Osteoblast (primary cell): ENCODE measurements around the gene EFCAB6. TPM values are rescaled to one million over a fixed set of nuclear protein-coding genes. Genes with fewer than 3 reads are reported as not detected.

ENCODE experiments used
- DNase-seq: peaks from one replicate; pipeline ENCODE4 v3.0.0; 2011; ENCODE audit warnings: low spot score, mixed read lengths; ENCODE audit not compliant: insufficient read length; ENCODE audit errors: missing footprints
- H2AFZ ChIP-seq: 2 replicates; pipeline ENCODE4 v1.6.0; 2011; ENCODE audit warnings: mild to moderate bottlenecking, low read length
- H3K27ac ChIP-seq: 2 replicates; pipeline ENCODE4 v1.5.1; 2011; ENCODE audit warnings: mild to moderate bottlenecking, low read depth, low read length, moderate library complexity
- H3K27me3 ChIP-seq: 2 replicates; pipeline ENCODE4 v1.6.0; 2012; ENCODE audit warnings: mild to moderate bottlenecking, control low read depth, inconsistent platforms, low read length, moderate library complexity; ENCODE audit not compliant: insufficient read depth
- H3K36me3 ChIP-seq: 2 replicates; pipeline ENCODE4 v1.5.1; 2011; ENCODE audit warnings: mild to moderate bottlenecking, low read length, control low read depth, moderate library complexity; ENCODE audit not compliant: insufficient read depth
- H3K4me1 ChIP-seq: 2 replicates; pipeline ENCODE4 v1.5.1; 2011; ENCODE audit warnings: mild to moderate bottlenecking, low read length, control low read depth, moderate library complexity; ENCODE audit not compliant: insufficient read depth
- H3K4me2 ChIP-seq: 2 replicates; pipeline ENCODE4 v1.6.0; 2011; ENCODE audit warnings: mild to moderate bottlenecking, low read length; ENCODE audit not compliant: insufficient read depth
- H3K4me3 ChIP-seq: fragments of 200-600 bp; sonication (generic); 3 replicates; pipeline ENCODE4 v1.5.1; 2012; ENCODE audit warnings: mild to moderate bottlenecking, low read length, inconsistent platforms; ENCODE audit not compliant: insufficient read depth
- H3K79me2 ChIP-seq: 2 replicates; pipeline ENCODE4 v1.6.0; 2012; ENCODE audit warnings: mild to moderate bottlenecking, low read length, control low read depth, inconsistent platforms; ENCODE audit not compliant: insufficient read depth
- H3K9me3 ChIP-seq: 2 replicates; pipeline ENCODE4 v1.5.1; 2011; ENCODE audit warnings: low read depth, low read length, control low read depth
- H4K20me1 ChIP-seq: 2 replicates; pipeline ENCODE4 v1.6.0; 2012; ENCODE audit warnings: mild to moderate bottlenecking, low read length, control low read depth; ENCODE audit not compliant: insufficient read depth
- total RNA-seq: library from RNA; depleted of rRNA; stranded (reverse); fragments of >200 nt; gene quantifications from 2 replicates; pipeline ENCODE4 v1.2.3, GENCODE V29; 2012
- TF ChIP-seq, protein P1 (sequence below): IDR thresholded peaks from 2 replicates; pipeline ENCODE4 v1.5.1; 2011; ENCODE audit warnings: mild to moderate bottlenecking, low read depth, low read length, moderate library complexity; ENCODE audit errors: extremely low read depth

EFCAB6 gene
- total RNA-seq, 1 donor: 1.8 TPM

- H3K36me3 ChIP-seq: no peaks in the 10 kb centered on the region
- no peaks in the 10 kb centered on the region for H4K20me1 ChIP-seq
- H3K4me2 ChIP-seq: no peak overlapping the region
- DNase-seq: no peak
- H3K27me3 ChIP-seq: no peaks in the 10 kb centered on the region
- H2AFZ ChIP-seq: no peak overlapping the region
- TF ChIP-seq, protein P1, sequence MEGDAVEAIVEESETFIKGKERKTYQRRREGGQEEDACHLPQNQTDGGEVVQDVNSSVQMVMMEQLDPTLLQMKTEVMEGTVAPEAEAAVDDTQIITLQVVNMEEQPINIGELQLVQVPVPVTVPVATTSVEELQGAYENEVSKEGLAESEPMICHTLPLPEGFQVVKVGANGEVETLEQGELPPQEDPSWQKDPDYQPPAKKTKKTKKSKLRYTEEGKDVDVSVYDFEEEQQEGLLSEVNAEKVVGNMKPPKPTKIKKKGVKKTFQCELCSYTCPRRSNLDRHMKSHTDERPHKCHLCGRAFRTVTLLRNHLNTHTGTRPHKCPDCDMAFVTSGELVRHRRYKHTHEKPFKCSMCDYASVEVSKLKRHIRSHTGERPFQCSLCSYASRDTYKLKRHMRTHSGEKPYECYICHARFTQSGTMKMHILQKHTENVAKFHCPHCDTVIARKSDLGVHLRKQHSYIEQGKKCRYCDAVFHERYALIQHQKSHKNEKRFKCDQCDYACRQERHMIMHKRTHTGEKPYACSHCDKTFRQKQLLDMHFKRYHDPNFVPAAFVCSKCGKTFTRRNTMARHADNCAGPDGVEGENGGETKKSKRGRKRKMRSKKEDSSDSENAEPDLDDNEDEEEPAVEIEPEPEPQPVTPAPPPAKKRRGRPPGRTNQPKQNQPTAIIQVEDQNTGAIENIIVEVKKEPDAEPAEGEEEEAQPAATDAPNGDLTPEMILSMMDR: no peak
- H3K79me2 ChIP-seq: no peaks in the 10 kb centered on the region
- peaks cover 7% of the 10 kb centered on the region for H3K4me1 ChIP-seq
- H3K9me3 ChIP-seq: no peaks in the 10 kb centered on the region
- no peak overlapping the region for H3K4me3 ChIP-seq
- H3K27ac ChIP-seq: no peak overlapping the region
Measured at GRCh38 chr22:43782448-43782847, 29.7 kb downstream of the EFCAB6 start.

GRCh38 chr22:43777286-43777685, 34.8 kb downstream of the EFCAB6 start:
- Histone ChIP-seq H3K79me2 (no peaks in the 10 kb centered on the region), H3K27ac (no peak overlapping the region), H3K9me3 (no peaks in the 10 kb centered on the region), H2AFZ (no peak overlapping the region), H3K4me2 (no peak overlapping the region), H3K27me3 (no peaks in the 10 kb centered on the region), H4K20me1 (no peaks in the 10 kb centered on the region), H3K4me3 (no peak overlapping the region), H3K4me1 (peaks cover under 1% of the 10 kb centered on the region), H3K36me3 (no peaks in the 10 kb centered on the region)
- DNase-seq: peak; percentile 73
- TF ChIP-seq, protein P1: no peak

DNA sequence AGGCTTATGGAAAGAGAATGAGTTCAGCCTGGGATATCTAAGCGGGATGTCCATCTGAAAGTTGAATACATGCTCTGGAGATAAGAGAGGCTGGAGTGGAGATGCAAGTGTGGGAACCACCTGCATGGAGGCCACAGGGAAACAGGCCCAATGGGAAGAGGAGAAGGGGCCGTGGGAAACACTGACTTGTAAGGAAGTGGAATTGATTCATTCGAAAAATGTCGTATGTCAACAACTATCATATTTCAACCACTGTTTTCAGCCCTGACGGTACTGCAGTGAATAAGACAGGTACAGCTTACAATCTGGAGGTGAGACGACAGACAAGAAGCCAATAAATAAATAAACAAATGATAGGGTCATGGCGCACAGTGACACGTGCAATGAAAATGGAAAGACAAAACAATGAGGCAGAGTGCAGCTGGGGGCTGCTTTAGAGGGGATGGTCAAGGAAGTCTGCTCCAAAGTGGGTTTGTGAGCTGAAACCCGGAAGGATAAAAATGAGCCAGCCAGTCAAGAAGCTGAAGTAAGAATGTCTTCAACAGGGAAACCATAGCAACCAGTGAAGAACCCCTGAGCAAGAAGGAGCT, 35.9 kb downstream of the EFCAB6 start:
- no peak overlapping the region for H2AFZ ChIP-seq
- DNase-seq: peak; percentile 64

GRCh38 chr22:43774318-43774915, 37.7 kb downstream of the EFCAB6 start:
- H3K4me1 ChIP-seq: no peaks in the 10 kb centered on the region
- no peak overlapping the region for H3K27ac ChIP-seq
- TF ChIP-seq, protein P1: no peak
- no peak for DNase-seq
- H4K20me1 ChIP-seq: no peaks in the 10 kb centered on the region
- no peak overlapping the region for H2AFZ ChIP-seq
- no peaks in the 10 kb centered on the region for H3K36me3 ChIP-seq
- no peaks in the 10 kb centered on the region for H3K27me3 ChIP-seq
- H3K4me2 ChIP-seq: no peak overlapping the region
- H3K79me2 ChIP-seq: no peaks in the 10 kb centered on the region
- no peak overlapping the region for H3K4me3 ChIP-seq
- H3K9me3 ChIP-seq: no peaks in the 10 kb centered on the region

More for the DNA sequence above, 35.9 kb downstream of the EFCAB6 start:
- no peaks in the 10 kb centered on the region for H3K27me3 ChIP-seq
- no peaks in the 10 kb centered on the region for H3K36me3 ChIP-seq
- H3K79me2 ChIP-seq: no peaks in the 10 kb centered on the region
- no peaks in the 10 kb centered on the region for H4K20me1 ChIP-seq
- H3K4me3 ChIP-seq: no peak overlapping the region
- H3K9me3 ChIP-seq: no peaks in the 10 kb centered on the region
- H3K4me1 ChIP-seq: no peaks in the 10 kb centered on the region
- H3K4me2 ChIP-seq: no peak overlapping the region
- no peak overlapping the region for H3K27ac ChIP-seq
- TF ChIP-seq, protein P1: no peak
